Stimulated activated CD8-positive, alpha-beta memory T cell treated with anti-CD3 and anti-CD28 coated beads, Interleukin-15, amount 100 ng/mL, for 48 hours (primary cell): ENCODE measurements around the gene LILRA6.
A peak's percentile ranks its signal among the peaks of the same experiment; 100 is the strongest.
"Not testable (repeated sequence)": the region's sequence is repeated elsewhere in the genome, so short reads cannot be mapped to it uniquely, and the experiment has no call there.

Experiments
- DNase-seq, 2 donors: peaks; one replicate each; pipeline ENCODE4 v3.0.0-alpha.2; 2020; ENCODE audit warnings: low read depth in 2 of 2

Gene LILRA6

GRCh38 chr19:54266133-54266532, 23.5 kb upstream of the LILRA6 start:
- DNase-seq, result peak; percentile 45 to 48

GRCh38 chr19:54262470-54262869, 19.9 kb upstream of the LILRA6 start:
- no peak for DNase-seq

- no peak for DNase-seq
These were observed 19.5 kb upstream of the LILRA6 start for GRCh38 chr19:54262066-54262465.

- DNase-seq, result no peak
These were observed 14.5 kb upstream of the LILRA6 start, which contains the start of gene LILRB5 for GRCh38 chr19:54257116-54257480. Gene LILRB5, minus strand, starts transcription at chr19:54257273. Its CDS starts 80 bp downstream, at chr19:54257193.

- no peak for DNase-seq
These were observed 13.9 kb upstream of the LILRA6 start for GRCh38 chr19:54256250-54257115.

- DNase-seq, result no peak
These were observed 12.7 kb upstream of the LILRA6 start for GRCh38 chr19:54255105-54255775.

- no peak for DNase-seq
These were observed 11.8 kb upstream of the LILRA6 start for GRCh38 chr19:54254195-54254906.

- no peak for DNase-seq
These were observed 11.0 kb upstream of the LILRA6 start for GRCh38 chr19:54253331-54254194.

GRCh38 chr19:54252845-54253244, 10.3 kb upstream of the LILRA6 start:
- no peak for DNase-seq

- DNase-seq, result no peak
These were observed 9.7 kb upstream of the LILRA6 start for GRCh38 chr19:54252243-54252642.

GRCh38 chr19:54248016-54248601, 5.5 kb upstream of the LILRA6 start:
- peak; percentile 51 to 70 for DNase-seq

- no peak for DNase-seq
These were observed 4.7 kb upstream of the LILRA6 start for GRCh38 chr19:54247106-54247930.

- DNase-seq, result no peak
These were observed 3.3 kb upstream of the LILRA6 start for GRCh38 chr19:54245936-54246335.

GRCh38 chr19:54243809-54244208, 1.2 kb upstream of the LILRA6 start:
- not testable (repeated sequence) for DNase-seq

GRCh38 chr19:54242234-54242633, 356 bp downstream of the LILRA6 start:
- not testable (repeated sequence) for DNase-seq

GRCh38 chr19:54240372-54241336, 1.9 kb downstream of the LILRA6 start:
- DNase-seq, result not testable (repeated sequence)

GRCh38 chr19:54239491-54240371, 2.9 kb downstream of the LILRA6 start:
- not testable (repeated sequence) for DNase-seq

- DNase-seq, result no peak
These were observed 8.6 kb downstream of the LILRA6 start for GRCh38 chr19:54233941-54234340.
